ENCODE data around the gene OASL.

Gene OASL

GRCh38 chr12:120991965-120992364 is 47.1 kb downstream of the OASL start:
- Histone ChIP-seq H3K4me1 (no peaks in the 10 kb centered on the region), H3K4me3 (ENCODE audit: low read depth, low read length) (no peak overlapping the region), H3K27me3 (no peaks in the 10 kb centered on the region), H3K9me3 (no peaks in the 10 kb centered on the region), H3K36me3 (no peaks in the 10 kb centered on the region)
- DNase-seq: no peak
- TF ChIP-seq, protein P1, sequence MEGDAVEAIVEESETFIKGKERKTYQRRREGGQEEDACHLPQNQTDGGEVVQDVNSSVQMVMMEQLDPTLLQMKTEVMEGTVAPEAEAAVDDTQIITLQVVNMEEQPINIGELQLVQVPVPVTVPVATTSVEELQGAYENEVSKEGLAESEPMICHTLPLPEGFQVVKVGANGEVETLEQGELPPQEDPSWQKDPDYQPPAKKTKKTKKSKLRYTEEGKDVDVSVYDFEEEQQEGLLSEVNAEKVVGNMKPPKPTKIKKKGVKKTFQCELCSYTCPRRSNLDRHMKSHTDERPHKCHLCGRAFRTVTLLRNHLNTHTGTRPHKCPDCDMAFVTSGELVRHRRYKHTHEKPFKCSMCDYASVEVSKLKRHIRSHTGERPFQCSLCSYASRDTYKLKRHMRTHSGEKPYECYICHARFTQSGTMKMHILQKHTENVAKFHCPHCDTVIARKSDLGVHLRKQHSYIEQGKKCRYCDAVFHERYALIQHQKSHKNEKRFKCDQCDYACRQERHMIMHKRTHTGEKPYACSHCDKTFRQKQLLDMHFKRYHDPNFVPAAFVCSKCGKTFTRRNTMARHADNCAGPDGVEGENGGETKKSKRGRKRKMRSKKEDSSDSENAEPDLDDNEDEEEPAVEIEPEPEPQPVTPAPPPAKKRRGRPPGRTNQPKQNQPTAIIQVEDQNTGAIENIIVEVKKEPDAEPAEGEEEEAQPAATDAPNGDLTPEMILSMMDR (IDR thresholded peaks at IDR 0.05; ENCODE audit: low read depth, low read length): no peak

DNA sequence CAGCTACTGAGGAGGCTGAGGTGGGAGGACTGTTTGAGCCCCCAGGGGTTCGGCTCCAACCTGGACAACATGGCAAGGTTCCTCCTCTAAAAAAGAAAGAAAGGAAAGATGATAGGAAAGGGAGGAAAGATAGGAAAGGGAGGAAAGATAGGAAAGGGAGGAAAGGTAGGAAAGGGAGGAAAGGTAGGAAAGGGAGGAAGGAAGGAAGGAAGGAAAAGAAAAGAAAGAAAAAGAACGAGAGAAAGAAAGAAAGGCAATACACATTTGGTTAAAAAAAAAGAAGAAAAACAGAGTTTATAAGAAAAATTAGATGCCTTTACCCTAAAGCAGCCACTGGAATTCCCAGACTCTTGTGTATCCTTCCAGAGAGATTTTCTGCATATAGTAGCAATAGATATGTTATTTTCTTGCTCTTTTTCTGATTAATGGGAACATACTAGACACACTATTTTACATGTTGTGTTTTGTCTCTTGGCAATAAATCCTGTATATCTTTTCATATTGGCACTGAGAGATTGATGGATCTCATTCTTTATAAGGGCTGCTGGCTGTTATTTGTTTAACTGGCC is 48.5 kb downstream of the OASL start:
- no peaks in the 10 kb centered on the region for H3K36me3 ChIP-seq
- TF ChIP-seq, protein P1 (IDR thresholded peaks at IDR 0.05; ENCODE audit: low read depth, low read length): no peak
- DNase-seq: no peak
- H3K9me3 ChIP-seq: no peaks in the 10 kb centered on the region
- no peaks in the 10 kb centered on the region for H3K27me3 ChIP-seq
- no peaks in the 10 kb centered on the region for H3K4me1 ChIP-seq
- H3K4me3 ChIP-seq (ENCODE audit: low read depth, low read length): no peak overlapping the region

DNA sequence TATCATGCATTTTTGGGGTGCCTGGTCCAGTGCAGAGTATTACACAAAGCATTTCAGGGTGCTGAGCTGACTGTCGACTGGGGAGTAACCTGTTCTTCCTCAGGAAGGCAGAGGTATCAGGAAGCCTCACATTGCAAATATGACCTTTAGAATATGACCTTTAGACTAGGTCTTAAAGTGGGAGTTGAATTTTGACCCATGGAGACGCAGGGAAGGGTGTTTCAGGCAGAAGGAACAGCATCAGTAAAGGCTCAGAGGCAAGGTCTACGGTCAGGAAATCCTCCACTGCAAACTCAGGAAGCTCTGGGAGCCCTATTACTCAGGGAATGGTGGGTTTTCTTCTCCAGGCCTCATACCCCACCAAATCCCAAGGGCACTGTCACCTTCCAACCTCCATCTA is 49.4 kb downstream of the OASL start:
- Histone ChIP-seq H3K9me3 (no peaks in the 10 kb centered on the region), H3K36me3 (no peaks in the 10 kb centered on the region), H3K27me3 (no peaks in the 10 kb centered on the region), H3K4me1 (no peaks in the 10 kb centered on the region), H3K4me3 (ENCODE audit: low read depth, low read length) (no peak overlapping the region)
- DNase-seq: no peak
- TF ChIP-seq, protein P1 (IDR thresholded peaks at IDR 0.05; ENCODE audit: low read depth, low read length): no peak

GRCh38 chr12:120988658-120989057 is 50.4 kb downstream of the OASL start:
- DNase-seq: no peak
- H3K36me3 ChIP-seq: no peaks in the 10 kb centered on the region
- H3K4me3 ChIP-seq (ENCODE audit: low read depth, low read length): no peak overlapping the region
- H3K4me1 ChIP-seq: no peaks in the 10 kb centered on the region
- TF ChIP-seq, protein P1 (IDR thresholded peaks at IDR 0.05; ENCODE audit: low read depth, low read length): no peak
- no peaks in the 10 kb centered on the region for H3K9me3 ChIP-seq
- no peaks in the 10 kb centered on the region for H3K27me3 ChIP-seq

DNA sequence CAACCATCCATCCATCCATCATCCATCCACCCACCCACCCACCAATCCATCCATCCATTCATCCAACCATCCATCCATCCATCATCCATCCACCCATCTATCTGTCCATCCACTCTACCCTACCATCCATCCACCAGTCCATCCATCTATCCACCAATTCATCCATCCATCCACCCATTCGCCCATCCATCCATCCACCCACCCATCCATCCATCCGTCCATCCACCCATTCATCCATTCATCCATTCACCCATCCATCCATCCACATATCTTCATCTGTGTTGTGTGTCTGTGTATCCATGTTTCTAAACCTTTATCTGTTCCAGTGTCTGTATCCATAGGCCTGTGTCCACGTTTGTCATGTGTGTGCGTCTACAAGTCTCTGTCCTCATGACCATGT is 50.8 kb downstream of the OASL start:
- no peak for DNase-seq
- Histone ChIP-seq H3K9me3 (no peaks in the 10 kb centered on the region), H3K4me3 (ENCODE audit: low read depth, low read length) (no peak overlapping the region), H3K27me3 (no peaks in the 10 kb centered on the region), H3K36me3 (no peaks in the 10 kb centered on the region), H3K4me1 (no peaks in the 10 kb centered on the region)
- TF ChIP-seq, protein P1 (IDR thresholded peaks at IDR 0.05; ENCODE audit: low read depth, low read length): no peak

GRCh38 chr12:120984351-120984898 is 54.6 kb downstream of the OASL start:
- Histone ChIP-seq H3K36me3 (no peaks in the 10 kb centered on the region), H3K9me3 (no peaks in the 10 kb centered on the region), H3K27me3 (no peaks in the 10 kb centered on the region), H3K4me1 (no peaks in the 10 kb centered on the region), H3K4me3 (ENCODE audit: low read depth, low read length) (no peak overlapping the region)
- TF ChIP-seq, protein P1 (IDR thresholded peaks at IDR 0.05; ENCODE audit: low read depth, low read length): no peak
- DNase-seq: no peak

All from BE2C (cell line).